ENCODE data around the gene DENND4C. TPM values are rescaled to one million over a fixed set of nuclear protein-coding genes. Genes with fewer than 3 reads are reported as not detected.

DENND4C gene
- total and polyA plus RNA-seq, 2 of the 4 experiments (the other 2 are of a cell fraction): 9.0 to 32.6 TPM

DNA sequence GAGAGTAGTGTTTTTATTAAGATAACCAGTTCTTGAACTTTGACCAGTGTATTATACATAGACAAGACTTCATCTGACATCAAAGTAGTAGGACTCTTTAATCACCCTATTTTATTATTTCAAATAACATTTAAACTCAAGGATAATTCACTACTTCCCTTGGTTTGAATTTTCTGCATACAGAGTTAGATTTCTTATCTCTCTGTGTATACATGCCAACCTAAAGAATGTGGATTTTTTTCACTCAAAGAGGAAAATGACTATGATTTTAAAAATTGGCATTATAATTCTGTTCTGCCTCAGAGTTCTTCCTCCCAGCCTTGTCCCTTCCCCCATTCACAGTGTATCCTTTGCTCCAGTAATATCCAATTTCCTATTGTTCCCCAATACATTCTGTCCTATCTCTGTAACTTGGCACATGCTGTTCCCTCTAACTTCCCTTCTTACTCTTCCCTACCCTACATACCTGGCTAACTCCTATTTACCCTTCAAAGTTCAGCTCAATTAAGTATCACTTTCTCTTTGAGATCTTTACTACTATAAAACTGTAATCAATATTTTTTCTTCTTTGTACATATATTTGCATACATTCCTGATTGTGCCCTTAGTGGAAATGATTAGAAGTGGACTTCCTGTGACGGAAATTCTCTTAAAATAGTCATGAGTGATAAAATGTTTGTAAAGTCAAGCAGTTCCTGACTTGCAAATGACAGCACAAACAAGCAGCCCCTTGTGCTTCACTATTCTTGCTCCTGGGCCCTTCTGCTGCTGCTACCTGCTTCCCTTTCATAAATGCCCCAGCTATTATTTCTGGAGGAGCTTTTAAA lies 38.1 kb upstream of the DENND4C start:
- Histone ChIP-seq H3K18ac (ENCODE audit: low read depth, low read length) (no peak overlapping the region), H2BK20ac (ENCODE audit: low read depth, low read length) (no peak overlapping the region), H2AK9ac (replicated peaks; ENCODE audit: low read depth, low read length, poor library complexity) (no peak overlapping the region), H3K36me3 (ENCODE audit: control insufficient read depth, insufficient read depth, low read length) (no peaks in the 10 kb centered on the region), H4K8ac (ENCODE audit: low read depth in 2 of 2, low read length in 2 of 2) (no peak overlapping the region), H3K4me2 (ENCODE audit: low read depth, low read length) (no peak overlapping the region), H3K4me1 (ENCODE audit: control insufficient read depth, insufficient read depth, low read length) (no peaks in the 10 kb centered on the region), H4K20me1 (ENCODE audit: insufficient read depth, low read length) (no peaks in the 10 kb centered on the region), H3K4me3 (ENCODE audit: insufficient read depth, low read depth, low read length) (no peak overlapping the region), H2AK5ac (ENCODE audit: low read depth, low read length) (no peak overlapping the region), H2BK15ac (ENCODE audit: low read depth, low read length) (no peak overlapping the region), H3K79me1 (ENCODE audit: low read depth in 1 of 2, low read length in 2 of 2) (no peaks in the 10 kb centered on the region), H3K9ac (ENCODE audit: low read depth, low read length) (no peak overlapping the region), H2BK120ac (ENCODE audit: low read depth, low read length) (no peak overlapping the region), H2AFZ (replicated peaks; ENCODE audit: low read length, poor library complexity) (no peak overlapping the region), H3K27ac (ENCODE audit: insufficient read depth, low read length) (no peak overlapping the region), H3K56ac (ENCODE audit: extremely low read depth, insufficient read depth, low read length) (no peak overlapping the region), H4K91ac (ENCODE audit: insufficient read depth, low read depth, low read length) (no peak overlapping the region), H3K14ac (replicated peaks; ENCODE audit: low read depth, low read length) (no peak overlapping the region), H3K23ac (ENCODE audit: low read depth, low read length) (no peak overlapping the region), H3K9me3 (ENCODE audit: control insufficient read depth, insufficient read depth, low read length) (no peaks in the 10 kb centered on the region), H4K5ac (ENCODE audit: low read depth, low read length) (no peak overlapping the region), H3K27me3 (ENCODE audit: control insufficient read depth, insufficient read depth, low read length) (no peaks in the 10 kb centered on the region), H3K4ac (ENCODE audit: low read depth, low read length) (no peak overlapping the region), H3K9me1 (ENCODE audit: insufficient read depth, low read length) (no peaks in the 10 kb centered on the region; the same call in 1 of the 2 replicates), H2BK5ac (ENCODE audit: low read depth, low read length, poor library complexity, severe bottlenecking) (no peak overlapping the region)
- BruUV-seq (replicated peaks): no TSS peak
- no peak for ATAC-seq (ENCODE audit: low read depth)
- TF ChIP-seq NFE2L2 (IDR thresholded peaks at IDR 0.05; ENCODE audit: low read depth, low read length) (no peak), RAD21 (IDR thresholded peaks at IDR 0.05; ENCODE audit: low read length) (no peak), MAFK (IDR thresholded peaks at IDR 0.05; ENCODE audit: low read depth, low read length) (no peak)
- DNase-seq: no peak
- dilution Hi-C loops (cut with HindIII; ENCODE audit: low sequenced_read_pairs, unreplicated experiment): no loop called here
- intact Hi-C loops (cut with micrococcal nuclease): no loop called here
- in situ Hi-C loops (cut with MboI; ENCODE audit: low sequenced_read_pairs): no loop called here
- ChIA-PET CTCF (interaction anchor here (0.7 kb wide), 1 partner anchor 18 kb away, joined by 4 read pairs; no protein-coding TSS in a partner anchor), POLR2A (ENCODE audit: unreplicated experiment) (no interaction called here)
- no CpG with 5 or more reads among the region's 1 CpG for WGBS, 2 experiments (ENCODE audit: extremely low coverage in 2 of 2, insufficient read length in 1 of 2)

Measured in IMR-90 (cell line).